CD4-positive, alpha-beta T cell (primary cell): ENCODE measurements around the gene CDK14. TPM values are rescaled to one million over a fixed set of nuclear protein-coding genes. Genes with fewer than 3 reads are reported as not detected.

Source experiments
- ATAC-seq: fragments of 200-7000 bp; cut with Tn5 transposase; one replicate; pipeline ENCODE4 v1.10.0; 2022; ENCODE audit warnings: mild to moderate bottlenecking; ENCODE audit not compliant: poor library complexity
- CTCF ChIA-PET: fragments of 350-600 bp; sonication (Branson Sonifier 250); formaldehyde crosslinking; loops from one replicate; lab custom pipeline; 2021; ENCODE audit warnings: antibody characterized with exemption, inconsistent platforms; lab: Charles Lee
- POLR2A ChIA-PET: fragments of 350-600 bp; sonication (Branson Sonifier 250); formaldehyde crosslinking; loops from one replicate; lab custom pipeline; 2021; ENCODE audit warnings: antibody characterized with exemption, inconsistent platforms; lab: Charles Lee
- DNase-seq, 14 experiments: peaks; one replicate each; pipeline ENCODE4 v3.0.0-alpha.2; 2013 to 2020; ENCODE audit warnings: mixed read lengths in 2 of 14
- H3K27ac ChIP-seq, 2 donors: one replicate each; pipeline versions ENCODE4 v1.5.1 to v1.7.0; 2013; ENCODE audit warnings: low read length in 2 of 2, low read depth in 1 of 2, mild to moderate bottlenecking in 1 of 2
- H3K27me3 ChIP-seq, 2 experiments: 1 replicate in 1 of 2; 2 replicates in 1 of 2; pipeline versions ENCODE4 v1.6.1 to v1.7.0; 2013; ENCODE audit warnings: low read length in 2 of 2, control low read depth in 1 of 2, mild to moderate bottlenecking in 1 of 2, moderate library complexity in 1 of 2; ENCODE audit not compliant: insufficient read depth in 2 of 2, control insufficient read depth in 1 of 2
- H3K36me3 ChIP-seq: one replicate; pipeline ENCODE4 v1.6.1; 2013; ENCODE audit warnings: low read length, control low read depth; ENCODE audit not compliant: insufficient read depth
- H3K4me1 ChIP-seq: one replicate; pipeline ENCODE4 v1.6.1; 2013; ENCODE audit warnings: low read length, control low read depth; ENCODE audit not compliant: insufficient read depth
- H3K4me3 ChIP-seq: one replicate; pipeline ENCODE4 v1.5.1; 2013; ENCODE audit warnings: mild to moderate bottlenecking, low read length, moderate library complexity
- H3K9me3 ChIP-seq, 2 experiments: 1 replicate in 1 of 2; 2 replicates in 1 of 2; pipeline versions ENCODE4 v1.6.1 to v1.7.0; 2013; ENCODE audit warnings: low read length in 2 of 2, mild to moderate bottlenecking in 2 of 2, control low read depth in 1 of 2, moderate library complexity in 1 of 2; ENCODE audit not compliant: control insufficient read depth in 1 of 2, insufficient read depth in 1 of 2
- H3K27ac Mint-ChIP-seq: one replicate; pipeline ENCODE4 v1.8.0; 2020; ENCODE audit warnings: mixed read lengths
- H3K27me3 Mint-ChIP-seq: one replicate; pipeline ENCODE4 v1.8.0; 2021; ENCODE audit warnings: mixed read lengths
- H3K36me3 Mint-ChIP-seq: one replicate; pipeline ENCODE4 v1.8.0; 2021; ENCODE audit warnings: low read depth, mixed read lengths
- H3K4me1 Mint-ChIP-seq: one replicate; pipeline ENCODE4 v1.8.0; 2021; ENCODE audit warnings: low read depth, mixed read lengths
- H3K4me3 Mint-ChIP-seq: one replicate; pipeline ENCODE4 v1.8.0; 2020; ENCODE audit warnings: mild to moderate bottlenecking, mixed read lengths
- H3K9me3 Mint-ChIP-seq: one replicate; pipeline ENCODE4 v1.8.0; 2020; ENCODE audit warnings: mixed read lengths
- CTCF ChIP-seq: fragments of 200-600 bp; IDR thresholded peaks from one replicate; pipeline ENCODE4 v1.8.0; 2022; ENCODE audit warnings: antibody characterized with exemption, mild to moderate bottlenecking
- intact Hi-C, 2 experiments: fragments of 100-400 bp; cut with DNase I in 1 of 2; cut with micrococcal nuclease in 1 of 2; formaldehyde crosslinking; loops; one replicate each; pipeline versions ENCODE4 v1.15.1 to v1.9.0; 2023 to 2025; cut with DNase I, micrococcal nuclease
- total RNA-seq, 174 experiments: library from RNA in 2 of 174; stranded (reverse) in 2 of 174; gene quantifications; one replicate each; pipeline ENCODE4 v1.2.3 and lab custom pipeline; 2021 to 2026

Gene CDK14
- total RNA-seq, 2 experiments from 2014 or later, result 0.45 to 0.47 TPM

DNA sequence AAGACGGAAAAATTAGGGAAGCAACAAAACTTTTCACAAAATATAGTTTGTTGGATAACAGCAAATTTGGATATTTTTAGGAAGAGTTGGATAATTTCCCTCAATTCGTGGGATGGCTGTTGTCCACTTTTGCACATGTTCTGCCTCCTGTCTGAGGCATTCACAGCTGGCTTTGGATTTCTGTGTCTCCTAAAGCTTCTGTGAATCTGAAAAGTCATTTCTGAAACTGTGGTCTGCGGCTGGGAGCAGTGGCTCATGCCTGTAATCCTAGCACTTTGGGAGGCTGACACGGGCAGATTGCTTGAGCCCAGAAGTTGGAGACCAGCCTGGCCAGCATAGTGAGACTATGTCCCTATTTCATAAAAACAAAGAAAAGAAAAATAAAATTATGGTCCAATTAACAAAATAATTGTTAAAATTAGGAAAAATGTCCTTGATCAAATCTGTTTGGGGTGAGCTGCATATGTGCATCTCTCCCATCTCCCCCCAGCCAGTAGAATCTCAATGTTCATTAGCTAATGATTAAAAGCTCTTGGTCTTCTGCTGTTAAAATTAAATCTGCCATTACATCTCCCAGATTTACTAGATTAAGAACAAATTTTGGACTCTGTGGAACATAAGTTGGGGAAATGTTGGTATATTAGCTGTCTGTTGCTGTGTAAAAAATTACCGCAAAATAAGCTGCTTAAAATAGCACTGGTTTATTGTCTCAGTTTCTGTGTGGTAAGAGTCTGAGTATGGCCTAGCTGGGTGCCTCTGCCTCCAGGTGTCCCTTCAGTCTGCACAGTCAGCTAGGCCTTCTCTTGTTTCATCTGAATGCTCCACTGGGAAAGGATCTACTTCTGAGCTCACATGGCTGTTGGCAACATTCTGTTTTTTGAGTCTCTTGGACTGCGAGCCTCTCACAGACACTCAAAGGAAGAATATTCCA lies 336.1 kb downstream of the CDK14 start:
- no peak overlapping the region for H3K4me3 Mint-ChIP-seq
- H3K27me3 ChIP-seq, result no peaks in the 10 kb centered on the region
- no peak overlapping the region for H3K4me3 ChIP-seq
- no peak overlapping the region for H3K27ac Mint-ChIP-seq
- POLR2A ChIA-PET, result no interaction called here
- ATAC-seq (no peak), DNase-seq (no peak)
- intact Hi-C loops, result no loop called here
- H3K36me3 ChIP-seq, result no peaks in the 10 kb centered on the region
- H3K9me3 ChIP-seq, result peaks cover 0 to 10% of the 10 kb centered on the region in 2 experiments
- no peaks in the 10 kb centered on the region for H3K4me1 ChIP-seq
- no peaks in the 10 kb centered on the region for H3K36me3 Mint-ChIP-seq
- no peak overlapping the region for H3K27ac ChIP-seq
- TF ChIP-seq CTCF, result no peak
- H3K27me3 Mint-ChIP-seq, result no peaks in the 10 kb centered on the region
- CTCF ChIA-PET, result interaction anchor here (1.0 kb wide), 1 partner anchor 12 kb away, joined by 3 read pairs; no protein-coding TSS in a partner anchor
- peaks cover 3% of the 10 kb centered on the region for H3K9me3 Mint-ChIP-seq
- H3K4me1 Mint-ChIP-seq, result no peaks in the 10 kb centered on the region

DNA sequence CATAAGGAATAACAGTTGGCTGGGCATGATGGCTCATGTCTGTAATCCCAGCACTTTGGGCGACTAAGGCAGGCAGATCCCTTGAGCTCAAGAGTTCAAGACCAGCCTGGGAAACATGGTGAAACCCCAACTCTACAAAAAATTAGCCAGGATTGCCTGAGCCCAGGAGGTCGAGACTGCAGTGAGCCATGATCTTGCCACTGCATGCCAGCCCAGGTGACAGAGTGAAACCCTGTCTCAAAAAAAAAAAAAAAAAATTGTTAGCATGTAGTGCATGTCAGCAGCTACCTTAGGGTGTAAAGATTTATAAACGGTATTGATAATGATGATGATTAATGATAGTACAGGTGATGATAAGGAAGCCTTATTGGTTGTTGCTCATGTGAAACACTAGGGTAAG lies 336.9 kb downstream of the CDK14 start:
- TF ChIP-seq CTCF, result no peak

DNA sequence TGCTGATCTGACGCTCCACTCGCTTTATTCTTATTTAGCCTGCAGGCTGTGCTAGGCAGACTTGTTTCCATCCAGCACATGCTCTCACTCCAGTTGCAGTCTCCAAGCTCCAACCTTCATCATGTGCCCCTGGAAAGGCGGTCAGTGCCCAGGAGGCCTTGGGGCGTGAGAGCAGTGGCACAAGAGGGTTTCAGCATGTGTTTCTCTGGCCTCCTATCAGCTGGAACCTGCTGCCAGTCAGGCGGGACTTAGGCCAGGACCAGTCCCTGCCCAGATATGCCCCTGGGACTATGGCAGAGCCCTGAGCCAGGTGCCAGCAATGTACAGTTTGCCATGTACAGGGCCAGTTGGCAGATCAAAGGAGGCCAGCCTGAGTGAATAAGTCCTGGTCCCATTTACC lies 337.9 kb downstream of the CDK14 start:
- ChIA-PET POLR2A (no interaction called here), CTCF (no interaction called here)
- Mint-ChIP-seq H3K27me3 (no peaks in the 10 kb centered on the region), H3K36me3 (no peaks in the 10 kb centered on the region), H3K4me3 (no peak overlapping the region), H3K9me3 (peaks cover 3% of the 10 kb centered on the region), H3K4me1 (no peaks in the 10 kb centered on the region), H3K27ac (no peak overlapping the region)
- no peaks in the 10 kb centered on the region for H3K36me3 ChIP-seq
- no peaks in the 10 kb centered on the region for H3K4me1 ChIP-seq
- intact Hi-C loops, result no loop called here
- H3K9me3 ChIP-seq, result peaks cover 0 to 5% of the 10 kb centered on the region in 2 experiments
- no peaks in the 10 kb centered on the region for H3K27me3 ChIP-seq
- DNase-seq, result no peak
- TF ChIP-seq CTCF, result no peak
- no peak for ATAC-seq
- H3K4me3 ChIP-seq, result no peak overlapping the region
- no peak overlapping the region for H3K27ac ChIP-seq

More for the DNA sequence above, 336.9 kb downstream of the CDK14 start:
- Histone ChIP-seq H3K9me3 (peaks cover 0 to 10% of the 10 kb centered on the region in 2 experiments), H3K4me1 (no peaks in the 10 kb centered on the region), H3K36me3 (no peaks in the 10 kb centered on the region), H3K4me3 (no peak overlapping the region), H3K27ac (no peak overlapping the region), H3K27me3 (no peaks in the 10 kb centered on the region)
- CTCF ChIA-PET, result interaction anchor here (1.0 kb wide), 1 partner anchor 13 kb away, joined by 3 read pairs; no protein-coding TSS in a partner anchor
- intact Hi-C loops, result no loop called here
- H3K4me3 Mint-ChIP-seq, result no peak overlapping the region
- no peaks in the 10 kb centered on the region for H3K4me1 Mint-ChIP-seq
- H3K27me3 Mint-ChIP-seq, result no peaks in the 10 kb centered on the region
- no peak overlapping the region for H3K27ac Mint-ChIP-seq
- peaks cover 3% of the 10 kb centered on the region for H3K9me3 Mint-ChIP-seq
- no peak for DNase-seq
- POLR2A ChIA-PET, result no interaction called here
- H3K36me3 Mint-ChIP-seq, result no peaks in the 10 kb centered on the region
- no peak for ATAC-seq
